ENCODE data around the gene UGCG.
A peak's percentile ranks its signal among the peaks of the same experiment; 100 is the strongest.

UGCG gene

DNA sequence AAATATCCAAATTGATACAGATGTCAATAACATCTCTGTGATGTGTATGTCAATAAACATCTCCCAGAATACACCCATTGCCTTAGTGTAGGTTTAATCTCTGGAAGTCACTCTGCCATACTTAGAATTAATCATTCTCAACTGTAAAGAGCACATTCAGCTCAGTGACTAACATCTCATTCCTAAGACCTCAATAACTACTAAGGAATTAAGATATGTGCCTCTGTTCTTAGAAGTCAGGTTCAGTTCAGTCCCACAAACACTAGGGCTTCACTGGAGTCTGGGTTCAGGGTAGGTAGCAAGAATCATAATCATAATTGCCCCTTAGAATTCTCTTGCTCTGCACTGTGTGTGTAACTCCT lies 31.7 kb downstream of the UGCG start:
- DNase-seq = no peak
- no peak overlapping the region for H3K4me3 ChIP-seq (ENCODE audit: insufficient read depth, low read depth, low read length, poor library complexity, severe bottlenecking)
- peaks cover 32% of the 10 kb centered on the region for H3K36me3 ChIP-seq (ENCODE audit: control insufficient read depth, insufficient read depth, low read length)
- no peak overlapping the region for H3K27ac ChIP-seq (ENCODE audit: insufficient read depth, low read length, poor library complexity, severe bottlenecking)
- peaks cover 14% of the 10 kb centered on the region for H3K4me1 ChIP-seq (ENCODE audit: control insufficient read depth, insufficient read depth, low read length, poor library complexity, severe bottlenecking)
- no peaks in the 10 kb centered on the region for H3K9me3 ChIP-seq (ENCODE audit: control insufficient read depth, low read length)
- H3K27me3 ChIP-seq (replicated peaks; ENCODE audit: control insufficient read depth, insufficient read depth, low read length, poor library complexity, severe bottlenecking) = no peaks in the 10 kb centered on the region

DNA sequence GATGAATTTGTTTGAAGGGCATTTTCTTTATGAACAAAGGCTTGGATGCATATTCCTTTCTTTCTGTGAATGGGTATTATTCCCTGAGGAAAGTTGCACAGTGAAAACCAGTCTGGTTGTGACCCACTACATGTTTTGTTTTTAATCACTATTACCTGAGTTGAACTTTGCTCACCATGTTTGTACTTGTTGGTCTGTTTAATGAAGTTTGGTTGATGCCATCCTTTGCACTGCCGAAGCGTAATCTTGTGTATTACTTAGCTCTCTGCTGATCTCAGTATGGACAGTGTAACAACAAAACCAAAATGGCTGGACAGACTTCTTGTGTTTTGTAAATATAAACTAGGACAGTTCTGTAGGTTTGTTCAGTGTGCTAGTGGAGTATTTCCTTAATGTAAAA lies 38.1 kb downstream of the UGCG start:
- no peak for DNase-seq
- no peak overlapping the region for H3K27ac ChIP-seq (ENCODE audit: insufficient read depth, low read length, poor library complexity, severe bottlenecking)
- H3K36me3 ChIP-seq (ENCODE audit: control insufficient read depth, insufficient read depth, low read length) = peaks cover 37% of the 10 kb centered on the region

DNA sequence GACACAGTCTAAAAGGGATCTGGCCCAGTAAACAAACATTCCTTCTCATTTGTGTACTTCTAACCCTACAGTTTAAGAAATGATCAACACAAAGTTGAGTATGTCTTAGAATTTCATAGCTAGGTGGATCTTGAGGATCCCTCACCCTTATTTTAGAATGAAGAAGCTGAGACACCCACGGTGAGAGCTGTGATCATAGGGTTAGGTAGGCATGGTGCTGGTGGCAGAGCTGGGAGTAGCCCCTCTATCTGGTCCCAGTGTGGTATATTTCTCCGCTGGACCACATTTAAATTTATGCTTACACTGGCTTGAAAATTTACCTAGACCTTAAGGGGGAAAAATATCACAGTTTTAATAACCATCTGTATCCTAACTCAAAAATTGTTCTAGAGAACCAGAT lies 39.8 kb downstream of the UGCG start:
- no peaks in the 10 kb centered on the region for H3K9me3 ChIP-seq (ENCODE audit: control insufficient read depth, low read length)
- no peak overlapping the region for H3K4me3 ChIP-seq (ENCODE audit: insufficient read depth, low read depth, low read length, poor library complexity, severe bottlenecking)
- DNase-seq = no peak
- H3K36me3 ChIP-seq (ENCODE audit: control insufficient read depth, insufficient read depth, low read length) = peaks cover 27% of the 10 kb centered on the region
- H3K27ac ChIP-seq (ENCODE audit: insufficient read depth, low read length, poor library complexity, severe bottlenecking) = no peak overlapping the region
- H3K27me3 ChIP-seq (replicated peaks; ENCODE audit: control insufficient read depth, insufficient read depth, low read length, poor library complexity, severe bottlenecking) = no peaks in the 10 kb centered on the region
- H3K4me1 ChIP-seq (ENCODE audit: control insufficient read depth, insufficient read depth, low read length, poor library complexity, severe bottlenecking) = peaks cover 19% of the 10 kb centered on the region

More for the DNA sequence above, 38.1 kb downstream of the UGCG start:
- H3K27me3 ChIP-seq (replicated peaks; ENCODE audit: control insufficient read depth, insufficient read depth, low read length, poor library complexity, severe bottlenecking) = no peaks in the 10 kb centered on the region
- H3K9me3 ChIP-seq (ENCODE audit: control insufficient read depth, low read length) = no peaks in the 10 kb centered on the region
- peaks cover 19% of the 10 kb centered on the region for H3K4me1 ChIP-seq (ENCODE audit: control insufficient read depth, insufficient read depth, low read length, poor library complexity, severe bottlenecking)
- no peak overlapping the region for H3K4me3 ChIP-seq (ENCODE audit: insufficient read depth, low read depth, low read length, poor library complexity, severe bottlenecking)

DNA sequence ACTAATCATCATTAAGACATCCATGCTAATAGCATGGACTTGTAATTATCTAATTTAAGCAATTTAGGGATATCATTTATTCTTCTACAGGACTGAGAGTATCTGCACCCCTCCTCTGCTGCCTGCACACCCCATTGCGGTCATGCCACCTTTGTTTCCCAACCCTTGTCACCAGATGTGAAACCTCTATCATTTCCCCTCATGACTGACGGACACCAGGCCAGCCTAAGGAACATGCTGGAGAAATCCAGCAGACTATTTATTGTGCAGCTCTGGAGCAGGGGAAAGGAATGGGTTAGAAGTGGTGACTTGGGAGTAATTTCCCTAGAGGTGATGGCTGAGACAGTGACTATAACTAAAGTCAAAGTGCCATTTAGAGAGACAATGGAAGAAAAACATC lies 40.7 kb downstream of the UGCG start:
- H3K27me3 ChIP-seq (replicated peaks; ENCODE audit: control insufficient read depth, insufficient read depth, low read length, poor library complexity, severe bottlenecking) = no peaks in the 10 kb centered on the region
- H3K27ac ChIP-seq (ENCODE audit: insufficient read depth, low read length, poor library complexity, severe bottlenecking) = peak overlapping the region; percentile 58
- no peak overlapping the region for H3K4me3 ChIP-seq (ENCODE audit: insufficient read depth, low read depth, low read length, poor library complexity, severe bottlenecking)
- no peak for DNase-seq
- no peaks in the 10 kb centered on the region for H3K9me3 ChIP-seq (ENCODE audit: control insufficient read depth, low read length)
- H3K36me3 ChIP-seq (ENCODE audit: control insufficient read depth, insufficient read depth, low read length) = peaks cover 19% of the 10 kb centered on the region
- H3K4me1 ChIP-seq (ENCODE audit: control insufficient read depth, insufficient read depth, low read length, poor library complexity, severe bottlenecking) = peaks cover 19% of the 10 kb centered on the region

DNA sequence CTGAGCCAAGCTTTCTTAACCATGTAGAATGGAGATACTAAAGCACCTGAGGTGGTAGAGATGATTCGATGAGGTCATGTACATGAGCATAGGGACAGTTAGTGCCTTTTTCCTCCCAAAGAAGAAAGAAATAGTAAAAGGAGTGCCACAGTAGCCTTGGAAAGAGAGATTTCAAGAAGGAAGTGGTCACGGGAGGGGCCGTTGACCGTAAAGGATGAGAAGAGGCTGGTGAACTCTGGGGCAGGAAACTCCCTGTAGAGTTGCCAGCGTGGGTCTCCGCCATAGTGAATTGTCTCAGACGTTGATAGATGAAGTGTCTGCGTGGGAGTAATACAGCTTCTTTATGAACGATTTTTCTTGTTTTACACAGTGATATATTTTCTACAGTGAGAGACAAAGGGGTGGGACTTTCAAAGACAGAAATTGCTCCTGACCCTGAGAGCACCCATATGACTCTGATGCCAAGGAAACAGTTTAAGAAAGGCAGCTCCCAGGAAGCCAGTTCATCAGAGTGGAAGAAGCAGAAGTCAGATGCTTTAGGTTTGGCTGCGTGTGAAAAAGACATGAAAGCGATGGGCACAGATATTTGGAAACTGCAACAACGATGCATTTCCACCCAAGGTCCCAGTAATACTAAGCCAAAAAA lies 41.3 kb downstream of the UGCG start:
- Histone ChIP-seq H3K9me3 (ENCODE audit: control insufficient read depth, low read length) (no peaks in the 10 kb centered on the region), H3K36me3 (ENCODE audit: control insufficient read depth, insufficient read depth, low read length) (peaks cover 13% of the 10 kb centered on the region), H3K4me3 (ENCODE audit: insufficient read depth, low read depth, low read length, poor library complexity, severe bottlenecking) (peak overlapping the region; percentile 12), H3K27me3 (replicated peaks; ENCODE audit: control insufficient read depth, insufficient read depth, low read length, poor library complexity, severe bottlenecking) (no peaks in the 10 kb centered on the region), H3K4me1 (ENCODE audit: control insufficient read depth, insufficient read depth, low read length, poor library complexity, severe bottlenecking) (peaks cover 19% of the 10 kb centered on the region), H3K27ac (ENCODE audit: insufficient read depth, low read length, poor library complexity, severe bottlenecking) (peak overlapping the region; percentile 58)
- DNase-seq = peak; percentile 26 to 41 (median 29)

DNA sequence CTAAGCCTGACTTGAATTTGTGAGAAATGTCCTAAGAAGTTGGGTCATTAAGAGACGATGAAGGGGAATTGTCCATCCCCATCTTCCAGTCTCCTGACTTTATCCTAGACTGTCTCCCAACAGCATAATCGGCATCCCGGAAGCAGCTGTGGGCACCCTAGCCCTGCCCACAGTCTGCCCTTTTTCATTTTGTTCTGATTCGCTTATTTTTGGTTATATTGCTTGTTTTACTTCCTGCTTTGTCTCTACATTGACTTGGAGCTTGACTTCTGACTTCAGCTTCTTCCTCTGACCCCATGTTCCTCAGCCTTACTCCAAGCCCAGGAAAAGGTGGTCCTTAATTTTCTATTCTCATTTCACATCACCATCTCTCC lies 41.8 kb downstream of the UGCG start:
- DNase-seq = no peak

DNA sequence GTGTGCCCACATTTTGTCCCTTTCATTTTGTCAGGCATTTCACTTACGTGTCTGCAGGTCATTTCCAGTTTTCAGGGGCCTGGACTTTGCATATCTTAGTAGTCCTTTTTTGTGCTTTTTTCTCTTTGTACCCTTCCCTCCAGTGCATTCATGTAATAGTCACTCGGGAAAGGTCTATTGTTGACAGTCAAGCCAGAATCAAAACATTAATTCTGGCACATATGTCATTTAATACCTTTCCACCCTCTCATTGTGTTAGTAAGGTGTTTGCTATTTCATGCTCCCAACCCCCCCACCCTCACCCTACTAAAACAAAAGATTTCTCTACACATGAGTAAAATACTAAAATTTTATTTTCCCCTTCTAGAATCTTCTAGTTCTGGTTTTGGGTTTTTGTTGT lies 42.7 kb downstream of the UGCG start:
- peaks cover 3% of the 10 kb centered on the region for H3K36me3 ChIP-seq (ENCODE audit: control insufficient read depth, insufficient read depth, low read length)
- DNase-seq = no peak
- peaks cover 19% of the 10 kb centered on the region for H3K4me1 ChIP-seq (ENCODE audit: control insufficient read depth, insufficient read depth, low read length, poor library complexity, severe bottlenecking)
- H3K27me3 ChIP-seq (replicated peaks; ENCODE audit: control insufficient read depth, insufficient read depth, low read length, poor library complexity, severe bottlenecking) = no peaks in the 10 kb centered on the region
- no peaks in the 10 kb centered on the region for H3K9me3 ChIP-seq (ENCODE audit: control insufficient read depth, low read length)
- H3K4me3 ChIP-seq (ENCODE audit: insufficient read depth, low read depth, low read length, poor library complexity, severe bottlenecking) = no peak overlapping the region
- H3K27ac ChIP-seq (ENCODE audit: insufficient read depth, low read length, poor library complexity, severe bottlenecking) = no peak overlapping the region

More for the DNA sequence above, 41.8 kb downstream of the UGCG start:
- Histone ChIP-seq H3K4me3 (ENCODE audit: insufficient read depth, low read depth, low read length, poor library complexity, severe bottlenecking) (peak overlapping the region; percentile 12), H3K4me1 (ENCODE audit: control insufficient read depth, insufficient read depth, low read length, poor library complexity, severe bottlenecking) (peaks cover 19% of the 10 kb centered on the region), H3K27me3 (replicated peaks; ENCODE audit: control insufficient read depth, insufficient read depth, low read length, poor library complexity, severe bottlenecking) (no peaks in the 10 kb centered on the region), H3K36me3 (ENCODE audit: control insufficient read depth, insufficient read depth, low read length) (peaks cover 10% of the 10 kb centered on the region), H3K27ac (ENCODE audit: insufficient read depth, low read length, poor library complexity, severe bottlenecking) (peak overlapping the region; percentile 58), H3K9me3 (ENCODE audit: control insufficient read depth, low read length) (no peaks in the 10 kb centered on the region)

DNA sequence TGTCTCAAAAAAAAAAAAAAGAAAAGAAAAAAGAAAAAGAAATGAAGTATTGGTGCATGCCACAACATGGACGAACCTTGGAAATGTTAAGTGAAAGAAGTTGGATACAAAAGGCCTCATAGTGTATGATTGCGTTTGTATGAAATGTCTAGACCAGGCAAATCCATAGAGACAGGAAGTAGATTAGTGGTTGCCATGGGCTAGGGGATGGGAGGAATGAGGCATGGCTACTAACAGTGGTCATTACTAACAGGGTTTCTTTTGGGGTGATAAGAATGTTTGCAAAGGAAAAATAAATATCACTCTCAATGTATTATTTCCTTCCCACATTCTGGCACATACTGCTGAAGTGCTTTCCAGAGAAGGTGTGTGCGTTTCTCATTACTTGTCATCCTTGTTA lies 44.1 kb downstream of the UGCG start:
- Histone ChIP-seq H3K4me1 (ENCODE audit: control insufficient read depth, insufficient read depth, low read length, poor library complexity, severe bottlenecking) (peaks cover 19% of the 10 kb centered on the region), H3K36me3 (ENCODE audit: control insufficient read depth, insufficient read depth, low read length) (peaks cover under 1% of the 10 kb centered on the region), H3K4me3 (ENCODE audit: insufficient read depth, low read depth, low read length, poor library complexity, severe bottlenecking) (no peak overlapping the region), H3K27me3 (replicated peaks; ENCODE audit: control insufficient read depth, insufficient read depth, low read length, poor library complexity, severe bottlenecking) (no peaks in the 10 kb centered on the region), H3K27ac (ENCODE audit: insufficient read depth, low read length, poor library complexity, severe bottlenecking) (no peak overlapping the region), H3K9me3 (ENCODE audit: control insufficient read depth, low read length) (no peaks in the 10 kb centered on the region)
- no peak for DNase-seq

DNA sequence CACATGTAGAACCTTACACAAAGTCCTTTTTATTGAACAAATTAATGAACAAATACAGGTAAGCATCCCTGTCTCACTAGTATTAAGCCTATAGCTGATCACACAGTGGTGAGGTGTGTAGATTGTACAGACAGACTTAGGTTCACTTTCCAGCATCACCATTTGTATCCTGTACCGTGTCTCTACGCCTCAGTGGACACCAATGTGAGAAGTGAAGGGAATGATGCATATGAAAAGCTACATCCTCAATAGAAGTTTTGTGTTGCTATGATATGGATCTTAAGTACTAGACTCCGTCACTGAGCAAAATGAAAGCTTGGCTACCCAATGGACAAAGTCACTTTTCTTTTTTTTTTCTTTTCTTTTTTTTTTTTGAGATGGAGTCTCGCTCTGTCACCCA lies 46.6 kb downstream of the UGCG start:
- Histone ChIP-seq H3K4me1 (ENCODE audit: control insufficient read depth, insufficient read depth, low read length, poor library complexity, severe bottlenecking) (peaks cover 9% of the 10 kb centered on the region), H3K36me3 (ENCODE audit: control insufficient read depth, insufficient read depth, low read length) (no peaks in the 10 kb centered on the region), H3K27ac (ENCODE audit: insufficient read depth, low read length, poor library complexity, severe bottlenecking) (no peak overlapping the region), H3K9me3 (ENCODE audit: control insufficient read depth, low read length) (no peaks in the 10 kb centered on the region), H3K27me3 (replicated peaks; ENCODE audit: control insufficient read depth, insufficient read depth, low read length, poor library complexity, severe bottlenecking) (no peaks in the 10 kb centered on the region), H3K4me3 (ENCODE audit: insufficient read depth, low read depth, low read length, poor library complexity, severe bottlenecking) (no peak overlapping the region)
- DNase-seq = no peak

DNA sequence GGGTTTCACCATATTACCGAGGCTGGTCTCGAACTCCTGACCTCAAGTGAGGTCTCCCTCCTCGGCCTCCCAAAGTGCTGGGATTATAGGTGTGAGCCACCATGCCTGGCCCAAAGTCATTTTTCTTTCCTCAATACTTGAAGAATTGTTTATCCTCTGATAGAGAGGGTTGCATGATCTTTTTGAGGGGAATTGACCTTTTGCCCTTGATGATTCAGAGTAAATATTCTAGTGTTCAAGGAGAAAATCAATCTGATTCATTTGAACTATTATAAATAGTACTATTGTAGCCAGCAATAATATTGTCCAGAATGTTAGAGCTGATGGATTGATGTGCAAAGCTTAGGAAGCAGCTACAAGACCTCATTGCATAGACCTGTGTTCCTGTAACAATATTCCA lies 47.1 kb downstream of the UGCG start:
- Histone ChIP-seq H3K4me3 (ENCODE audit: insufficient read depth, low read depth, low read length, poor library complexity, severe bottlenecking) (no peak overlapping the region), H3K4me1 (ENCODE audit: control insufficient read depth, insufficient read depth, low read length, poor library complexity, severe bottlenecking) (peaks cover 6% of the 10 kb centered on the region), H3K36me3 (ENCODE audit: control insufficient read depth, insufficient read depth, low read length) (no peaks in the 10 kb centered on the region), H3K27ac (ENCODE audit: insufficient read depth, low read length, poor library complexity, severe bottlenecking) (no peak overlapping the region), H3K27me3 (replicated peaks; ENCODE audit: control insufficient read depth, insufficient read depth, low read length, poor library complexity, severe bottlenecking) (no peaks in the 10 kb centered on the region), H3K9me3 (ENCODE audit: control insufficient read depth, low read length) (no peaks in the 10 kb centered on the region)
- no peak for DNase-seq
